Stromal cell of bone marrow (primary cell): ENCODE results near the gene TCF4.

ENCODE experiments used
- DNase-seq: peaks from one replicate; pipeline ENCODE4 v3.0.0-alpha.2; 2012; ENCODE audit warnings: low read depth

Gene TCF4

GRCh38 chr18:55232506-55232905 is 355.5 kb downstream of the TCF4 start:
- no peak for DNase-seq

GRCh38 chr18:55229682-55230081 is 358.3 kb downstream of the TCF4 start:
- DNase-seq, result no peak

GRCh38 chr18:55228707-55229106 is 359.3 kb downstream of the TCF4 start:
- DNase-seq, result no peak

- DNase-seq, result no peak
These were observed 359.8 kb downstream of the TCF4 start for GRCh38 chr18:55228191-55228590.

GRCh38 chr18:55227771-55228170 is 360.2 kb downstream of the TCF4 start:
- DNase-seq, result no peak

- no peak for DNase-seq
These were observed 361.9 kb downstream of the TCF4 start for GRCh38 chr18:55226044-55226443.

- DNase-seq, result peak; percentile 25
These were observed 363.8 kb downstream of the TCF4 start for GRCh38 chr18:55224086-55224625.

- DNase-seq, result no peak
These were observed 366.4 kb downstream of the TCF4 start for GRCh38 chr18:55221622-55222021.

- DNase-seq, result no peak
These were observed 367.5 kb downstream of the TCF4 start for GRCh38 chr18:55220523-55220922.

- DNase-seq, result no peak
These were observed 368.2 kb downstream of the TCF4 start for GRCh38 chr18:55219823-55220222.

- no peak for DNase-seq
These were observed 368.9 kb downstream of the TCF4 start for GRCh38 chr18:55219059-55219458.

GRCh38 chr18:55214969-55215368 is 373.0 kb downstream of the TCF4 start:
- no peak for DNase-seq

GRCh38 chr18:55214534-55214933 is 373.5 kb downstream of the TCF4 start:
- DNase-seq, result no peak

GRCh38 chr18:55213586-55213985 is 374.4 kb downstream of the TCF4 start:
- no peak for DNase-seq

- no peak for DNase-seq
These were observed 381.1 kb downstream of the TCF4 start for GRCh38 chr18:55206927-55207326.

- no peak for DNase-seq
These were observed 385.6 kb downstream of the TCF4 start for GRCh38 chr18:55202232-55202917.

- DNase-seq, result no peak
These were observed 388.6 kb downstream of the TCF4 start for GRCh38 chr18:55199291-55199963.

- no peak for DNase-seq
These were observed 392.1 kb downstream of the TCF4 start for GRCh38 chr18:55195863-55196262.

GRCh38 chr18:55189972-55190371 is 398.0 kb downstream of the TCF4 start:
- no peak for DNase-seq

GRCh38 chr18:55186588-55186987 is 401.4 kb downstream of the TCF4 start:
- no peak for DNase-seq

- DNase-seq, result no peak
These were observed 402.6 kb downstream of the TCF4 start for GRCh38 chr18:55185391-55185790.

- DNase-seq, result no peak
These were observed 408.2 kb downstream of the TCF4 start for GRCh38 chr18:55179835-55180234.

- DNase-seq, result no peak
These were observed 408.6 kb downstream of the TCF4 start for GRCh38 chr18:55179425-55179824.

- no peak for DNase-seq
These were observed 414.7 kb downstream of the TCF4 start for GRCh38 chr18:55173291-55173690.
